K562 (cell line): ENCODE data around the gene KCTD21. TPM values are rescaled to one million over a fixed set of nuclear protein-coding genes. Genes with fewer than 3 reads are reported as not detected.

Source experiments
- ATAC-seq: fragments of 200-7000 bp; cut with Tn5 transposase; 3 replicates; pipeline ENCODE4 v1.9.1; 2020; ENCODE audit warnings: moderate library complexity
- BruUV-seq: library from RNA; stranded (reverse); fragments of 400-500 nt; replicated peaks from 2 replicates; lab custom pipeline; 2021; lab: Mats Ljungman, UMichigan
- CTCF ChIA-PET: fragments of 300-600 bp; formaldehyde crosslinking; extraction: SDS; loops from one replicate; lab custom pipeline; 2021; ENCODE audit warnings: low intra/inter-chr PET ratio; lab: Yijun Ruan, JAX
- POLR2A ChIA-PET: fragments of 300-600, 350-650 bp; sonication (Branson Sonifier 250); formaldehyde crosslinking; extraction: SDS; loops from one replicate; lab custom pipeline; 2021; ENCODE audit warnings: antibody characterized with exemption, inconsistent platforms; lab: Yijun Ruan, JAX
- DNase-seq, 4 experiments: peaks; one replicate each; pipeline versions ENCODE4 v3.0.0 to v3.0.0-alpha.2; 2011 to 2018; ENCODE audit warnings: low spot score in 3 of 4, mixed read lengths in 3 of 4; ENCODE audit errors: extremely low read depth in 1 of 4
- FAIRE-seq: peaks from 2 replicates; lab custom pipeline; 2011; peaks lifted over from hg19 to GRCh38; lab: Jason Lieb, UNC
- H2AFZ ChIP-seq: 2 replicates; pipeline ENCODE4 v1.6.0; 2011; ENCODE audit warnings: low read depth, low read length, control low read depth, inconsistent platforms
- H3K27ac ChIP-seq: fragments of 200-600 bp; 3 replicates; pipeline ENCODE4 v1.8.0; 2011; ENCODE audit warnings: low read depth, mild to moderate bottlenecking, control low read depth, inconsistent platforms, low read length, moderate library complexity, mixed read lengths; ENCODE audit errors: extremely low read depth
- H3K27me3 ChIP-seq, 2 experiments: fragments of 300-600 bp in 1 of 2; 2 replicates in 1 of 2; 3 replicates in 1 of 2; pipeline versions ENCODE4 v1.6.0 to v1.8.0; 2011; ENCODE audit warnings: inconsistent platforms in 2 of 2, low read length in 2 of 2, mild to moderate bottlenecking in 1 of 2, mixed read lengths in 1 of 2, moderate library complexity in 1 of 2; ENCODE audit not compliant: control insufficient read depth in 2 of 2, insufficient read depth in 2 of 2
- H3K36me3 ChIP-seq: fragments of 300-600 bp; 3 replicates; pipeline ENCODE4 v1.8.0; 2011; ENCODE audit warnings: mild to moderate bottlenecking, low read length, inconsistent platforms; ENCODE audit not compliant: control insufficient read depth, insufficient read depth
- H3K4me1 ChIP-seq, 2 experiments: fragments of 200-600 bp in 1 of 2; replicated peaks in 1 of 2; 2 replicates in 1 of 2; 3 replicates in 1 of 2; pipeline versions ENCODE4 v1.5.1 to v1.8.0; 2011; ENCODE audit warnings: inconsistent platforms in 2 of 2, low read length in 2 of 2, mild to moderate bottlenecking in 1 of 2, mixed read lengths in 1 of 2, moderate library complexity in 1 of 2; ENCODE audit not compliant: control insufficient read depth in 2 of 2, insufficient read depth in 2 of 2
- H3K4me2 ChIP-seq: 2 replicates; pipeline ENCODE4 v1.6.1; 2011; ENCODE audit warnings: low read length, control low read depth, inconsistent platforms, mixed read lengths; ENCODE audit not compliant: insufficient read depth
- H3K4me3 ChIP-seq: fragments of 200-600 bp; sonication (generic), shearing (Covaris generic); 2 replicates; pipeline ENCODE4 v1.5.1; 2016; ENCODE audit warnings: control low read depth, inconsistent platforms
- H3K79me2 ChIP-seq: fragments of 200-600 bp; 3 replicates; pipeline ENCODE4 v1.8.0; 2011; ENCODE audit warnings: low read length, inconsistent platforms; ENCODE audit not compliant: control insufficient read depth, insufficient read depth
- H3K9ac ChIP-seq, 2 experiments: 2 replicates each; pipeline versions ENCODE4 v1.6.0 to v1.6.1; 2011; ENCODE audit warnings: low read depth in 2 of 2, low read length in 2 of 2, control low read depth in 1 of 2, inconsistent platforms in 1 of 2, mild to moderate bottlenecking in 1 of 2, mixed read lengths in 1 of 2; ENCODE audit not compliant: insufficient read depth in 1 of 2
- H3K9me1 ChIP-seq: one replicate; pipeline ENCODE4 v1.6.0; 2011; ENCODE audit warnings: inconsistent platforms, mild to moderate bottlenecking, low read length, moderate library complexity; ENCODE audit not compliant: control insufficient read depth, insufficient read depth
- H3K9me3 ChIP-seq: replicated peaks from 2 replicates; pipeline ENCODE4 v1.5.1; 2011; ENCODE audit warnings: low read depth, low read length, inconsistent platforms; ENCODE audit not compliant: control insufficient read depth, insufficient read depth
- H4K20me1 ChIP-seq: replicated peaks from 2 replicates; pipeline ENCODE4 v1.6.1; 2011; ENCODE audit warnings: low read length, inconsistent platforms, mixed read lengths; ENCODE audit not compliant: control insufficient read depth, insufficient read depth
- HIVEP1 ChIP-seq: fragments of 250-450 bp; sonication (Bioruptor Pico); IDR thresholded peaks from 2 replicates; pipeline ENCODE4 v1.4.0; 2020; ENCODE audit warnings: mild to moderate bottlenecking
- MEIS2 ChIP-seq: fragments of 450-650 bp; IDR thresholded peaks from 2 replicates; pipeline ENCODE4 v1.6.1; 2014; ENCODE audit warnings: mild to moderate bottlenecking; ENCODE audit not compliant: partially characterized antibody
- PRMT5 ChIP-seq: sonication (generic); formaldehyde crosslinking; IDR thresholded peaks from 2 replicates; pipeline ENCODE4 v1.5.0; 2020; ENCODE audit warnings: missing genetic modification reagents
- RAD21 ChIP-seq, 2 experiments: fragments of 250-450 bp in 1 of 2; fragments of 450-650 bp in 1 of 2; sonication (Bioruptor Pico) in 1 of 2; formaldehyde crosslinking in 1 of 2; IDR thresholded peaks in 1 of 2; conservative IDR thresholded peaks in 1 of 2; 2 replicates each; pipeline versions ENCODE4 v1.4.0 to v1.8.0; 2020 to 2022; ENCODE audit warnings: mild to moderate bottlenecking in 2 of 2, moderate library complexity in 1 of 2
- SNIP1 ChIP-seq: fragments of 450-650 bp; IDR thresholded peaks from 2 replicates; pipeline ENCODE4 v1.7.1; 2017; ENCODE audit warnings: low read depth, mild to moderate bottlenecking
- SREBF2 ChIP-seq: sonication (generic); formaldehyde crosslinking; IDR thresholded peaks from 2 replicates; pipeline ENCODE4 v1.4.0; 2020; ENCODE audit warnings: mild to moderate bottlenecking, missing genetic modification reagents
- SRSF1 ChIP-seq: fragments of 200-400 bp; formaldehyde crosslinking; IDR thresholded peaks from 2 replicates; pipeline ENCODE4 v1.6.1; 2017; ENCODE audit warnings: mild to moderate bottlenecking, low read depth, low read length, moderate library complexity
- ZNF263 ChIP-seq: sonication (generic); formaldehyde crosslinking; IDR thresholded peaks from 2 replicates; pipeline ENCODE4 v1.8.0; 2022; ENCODE audit warnings: mild to moderate bottlenecking, missing genetic modification reagents, borderline replicate concordance
- in situ Hi-C: fragments of 300-500 bp; cut with MboI; formaldehyde crosslinking; loops from 4 replicates; pipeline ENCODE4 v1.15.0; 2018; ENCODE audit warnings: inconsistent platforms, mixed read lengths
- intact Hi-C: fragments of 100-400 bp; cut with micrococcal nuclease; formaldehyde crosslinking; loops from 2 replicates; pipeline ENCODE4 v1.14.2; 2022
- polyA plus RNA-seq, 8 experiments: library from polyadenylated mRNA; depleted of rRNA in 4 of 8; stranded (reverse) in 5 of 8; unstranded in 3 of 8; fragments of >200 nt; fragmentation: Nextera tagmentation in 2 of 8; fragmentation: Illumina TruSeq in 1 of 8; extraction: Ambion mirVana in 2 of 8; extraction: Trizol in 1 of 8; gene quantifications; 2 replicates each; pipeline versions ENCODE4 v1.2.1 to v1.2.3, GENCODE V29; 2011 to 2014; ENCODE audit warnings: inconsistent platforms in 1 of 8, missing spikeins in 1 of 8
- total RNA-seq, 7 experiments: library from RNA; depleted of rRNA in 6 of 7; stranded (reverse); fragments of >200 nt in 6 of 7; fragmentation: Illumina TruSeq in 2 of 7; extraction: Trizol in 2 of 7; gene quantifications; 2 replicates each; pipeline versions ENCODE4 v1.2.1 to v1.2.3, GENCODE V29; 2011 to 2021; ENCODE audit warnings: low replicate concordance in 1 of 7
- TF ChIP-seq, protein P1 (sequence below), 2 experiments: IDR thresholded peaks in 1 of 2; conservative IDR thresholded peaks in 1 of 2; 2 replicates each; pipeline ENCODE4 v1.6.1; 2016; ENCODE audit warnings: low read depth in 2 of 2, mild to moderate bottlenecking in 1 of 2, missing compliant biosample characterization in 1 of 2, missing genetic modification characterization in 1 of 2, moderate library complexity in 1 of 2
- TF ChIP-seq, protein P2 (sequence below): fragments of 450-650 bp; IDR thresholded peaks from 2 replicates; pipeline ENCODE4 v1.6.1; 2016
- TF ChIP-seq, protein P3 (sequence below): sonication (generic); formaldehyde crosslinking; IDR thresholded peaks from 2 replicates; pipeline ENCODE4 v1.8.0; 2022; ENCODE audit warnings: mild to moderate bottlenecking, missing genetic modification reagents, borderline replicate concordance

Gene KCTD21
- total and polyA plus RNA-seq, 9 of the 15 experiments (the other 6 are each of a cell fraction or from before 2014, with no cell fraction given): 0.34 to 5.4 (median 1.9) TPM

DNA sequence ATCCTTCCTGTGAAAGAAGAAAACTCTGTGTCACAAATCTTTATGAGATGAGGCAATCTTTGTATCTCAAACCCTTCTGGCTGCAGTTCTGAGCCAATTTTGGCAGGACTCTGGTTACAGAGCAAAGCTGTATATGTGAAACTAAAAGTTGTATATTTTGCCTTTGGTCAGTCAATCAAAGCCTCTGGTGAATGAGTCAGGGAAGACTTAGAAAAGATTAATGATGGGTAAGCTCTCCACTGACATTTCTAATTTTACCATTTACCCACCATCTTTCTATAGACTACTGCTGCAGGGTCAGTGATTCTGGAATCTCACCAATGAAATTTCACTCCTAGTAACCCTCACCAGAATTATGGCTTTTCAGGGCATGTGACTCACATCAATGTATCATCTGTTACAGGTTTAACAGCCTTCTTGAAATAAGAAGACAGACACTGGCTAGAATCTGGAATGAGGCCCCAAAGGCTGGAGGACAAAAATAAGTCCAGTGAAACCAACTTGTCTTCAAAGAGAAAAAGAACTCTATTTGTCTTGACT is 43.6 kb upstream of the KCTD21 start:
- no peaks in the 10 kb centered on the region for H3K9me3 ChIP-seq
- H3K36me3 ChIP-seq: peaks cover 9% of the 10 kb centered on the region; the same call in 1 of the 3 replicates
- peaks cover 10 to 23% of the 10 kb centered on the region in 2 experiments for H3K4me1 ChIP-seq
- no peaks in the 10 kb centered on the region for H4K20me1 ChIP-seq
- FAIRE-seq (no peak), DNase-seq (no peak), ATAC-seq (no peak)
- no peaks in the 10 kb centered on the region for H3K9me1 ChIP-seq
- TF ChIP-seq SRSF1: no peak
- TF ChIP-seq PRMT5 (CRISPR knock-in tag): no peak
- no peak for TF ChIP-seq SREBF2 (CRISPR knock-in tag)
- TF ChIP-seq RAD21 (CRISPR knock-in tag; conservative IDR thresholded peaks at IDR 0.05 in 1 of 2, IDR thresholded peaks at IDR 0.05 in 1 of 2): no peak
- no peak for TF ChIP-seq HIVEP1 (CRISPR knock-in tag)
- TF ChIP-seq, protein P1, sequence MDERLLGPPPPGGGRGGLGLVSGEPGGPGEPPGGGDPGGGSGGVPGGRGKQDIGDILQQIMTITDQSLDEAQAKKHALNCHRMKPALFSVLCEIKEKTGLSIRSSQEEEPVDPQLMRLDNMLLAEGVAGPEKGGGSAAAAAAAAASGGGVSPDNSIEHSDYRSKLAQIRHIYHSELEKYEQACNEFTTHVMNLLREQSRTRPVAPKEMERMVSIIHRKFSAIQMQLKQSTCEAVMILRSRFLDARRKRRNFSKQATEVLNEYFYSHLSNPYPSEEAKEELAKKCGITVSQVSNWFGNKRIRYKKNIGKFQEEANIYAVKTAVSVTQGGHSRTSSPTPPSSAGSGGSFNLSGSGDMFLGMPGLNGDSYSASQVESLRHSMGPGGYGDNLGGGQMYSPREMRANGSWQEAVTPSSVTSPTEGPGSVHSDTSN (CRISPR knock-in tag; IDR thresholded peaks at IDR 0.05; ENCODE audit: low read depth): no peak
- TF ChIP-seq, protein P1 (tag; conservative IDR thresholded peaks at IDR 0.05; ENCODE audit: low read depth): peak; percentile 44; the same call in 1 of the 2 replicates
- TF ChIP-seq ZNF263 (CRISPR knock-in tag): no peak
- TF ChIP-seq, protein P2, sequence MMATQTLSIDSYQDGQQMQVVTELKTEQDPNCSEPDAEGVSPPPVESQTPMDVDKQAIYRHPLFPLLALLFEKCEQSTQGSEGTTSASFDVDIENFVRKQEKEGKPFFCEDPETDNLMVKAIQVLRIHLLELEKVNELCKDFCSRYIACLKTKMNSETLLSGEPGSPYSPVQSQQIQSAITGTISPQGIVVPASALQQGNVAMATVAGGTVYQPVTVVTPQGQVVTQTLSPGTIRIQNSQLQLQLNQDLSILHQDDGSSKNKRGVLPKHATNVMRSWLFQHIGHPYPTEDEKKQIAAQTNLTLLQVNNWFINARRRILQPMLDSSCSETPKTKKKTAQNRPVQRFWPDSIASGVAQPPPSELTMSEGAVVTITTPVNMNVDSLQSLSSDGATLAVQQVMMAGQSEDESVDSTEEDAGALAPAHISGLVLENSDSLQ: peak; percentile 58
- TF ChIP-seq, protein P3, sequence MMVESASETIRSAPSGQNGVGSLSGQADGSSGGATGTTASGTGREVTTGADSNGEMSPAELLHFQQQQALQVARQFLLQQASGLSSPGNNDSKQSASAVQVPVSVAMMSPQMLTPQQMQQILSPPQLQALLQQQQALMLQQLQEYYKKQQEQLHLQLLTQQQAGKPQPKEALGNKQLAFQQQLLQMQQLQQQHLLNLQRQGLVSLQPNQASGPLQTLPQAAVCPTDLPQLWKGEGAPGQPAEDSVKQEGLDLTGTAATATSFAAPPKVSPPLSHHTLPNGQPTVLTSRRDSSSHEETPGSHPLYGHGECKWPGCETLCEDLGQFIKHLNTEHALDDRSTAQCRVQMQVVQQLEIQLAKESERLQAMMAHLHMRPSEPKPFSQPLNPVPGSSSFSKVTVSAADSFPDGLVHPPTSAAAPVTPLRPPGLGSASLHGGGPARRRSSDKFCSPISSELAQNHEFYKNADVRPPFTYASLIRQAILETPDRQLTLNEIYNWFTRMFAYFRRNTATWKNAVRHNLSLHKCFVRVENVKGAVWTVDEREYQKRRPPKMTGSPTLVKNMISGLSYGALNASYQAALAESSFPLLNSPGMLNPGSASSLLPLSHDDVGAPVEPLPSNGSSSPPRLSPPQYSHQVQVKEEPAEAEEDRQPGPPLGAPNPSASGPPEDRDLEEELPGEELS (CRISPR knock-in tag): no peak
- no peak for TF ChIP-seq SNIP1
- peak; percentile 57 for TF ChIP-seq MEIS2
- intact Hi-C loops: loop anchor here (5.0 kb wide), 1 partner anchor 105 kb away; no protein-coding TSS in a partner anchor
- in situ Hi-C loops: no loop called here
- no TSS peak for BruUV-seq
- no peaks in the 10 kb centered on the region for H3K79me2 ChIP-seq
- no peak overlapping the region for H3K4me3 ChIP-seq
- POLR2A ChIA-PET: interaction anchor here (0.6 kb wide), 1 partner anchor 20 kb away, joined by 3 read pairs; no protein-coding TSS in a partner anchor
- no peak overlapping the region for H3K9ac ChIP-seq
- H3K27me3 ChIP-seq: no peaks in the 10 kb centered on the region
- no peak overlapping the region for H3K27ac ChIP-seq
- CTCF ChIA-PET: no interaction called here
- no peak overlapping the region for H3K4me2 ChIP-seq
- no peak overlapping the region for H2AFZ ChIP-seq
